Vagina (tissue), 2 donors: ENCODE data around the gene TPSG1.

ENCODE experiments used
- CTCF ChIP-seq, 3 experiments: fragments of 450-650 bp in 2 of 3; fragments of 200-600 bp in 1 of 3; sonication (generic) in 1 of 3; IDR thresholded peaks; one replicate each; pipeline ENCODE4 v1.5.1; 2017 to 2019; ENCODE audit warnings: antibody characterized with exemption in 3 of 3, mild to moderate bottlenecking in 2 of 3, moderate library complexity in 2 of 3
- POLR2A ChIP-seq, 2 donors: fragments of 450-650 bp; IDR thresholded peaks; one replicate each; pipeline ENCODE4 v1.6.1; 2017; ENCODE audit warnings: antibody characterized with exemption in 2 of 2, mild to moderate bottlenecking in 2 of 2, moderate library complexity in 2 of 2

- no peak for TF ChIP-seq POLR2A (IDR thresholded peaks at IDR 0.05)
- no peak for TF ChIP-seq CTCF (IDR thresholded peaks at IDR 0.05)
Measured at GRCh38 chr16:1197237-1197866, 27.7 kb downstream of the TPSG1 start.
